ENCODE measurements around the gene GNAI2. TPM values are rescaled to one million over a fixed set of nuclear protein-coding genes. Genes with fewer than 3 reads are reported as not detected.

The GNAI2 gene
- polyA plus RNA-seq, 1 donor (not counting 4 experiments of a cell fraction or from before 2014, with no cell fraction given), result 268 TPM

GRCh38 chr3:50211930-50212329 is 24.1 kb upstream of the GNAI2 start:
- Histone ChIP-seq H3K9ac (ENCODE audit: control insufficient read depth, extremely low read depth, insufficient read depth, low read length) (no peak overlapping the region), H3K4me2 (ENCODE audit: control insufficient read depth, extremely low read depth, insufficient read depth, low read depth, low read length) (no peak overlapping the region), H3K4me1 (ENCODE audit: control insufficient read depth, extremely low read depth, insufficient read depth, low read length) (peaks cover under 1% of the 10 kb centered on the region), H3K27me3 (ENCODE audit: control insufficient read depth, extremely low read depth, insufficient read depth, low read length) (peaks cover 15% of the 10 kb centered on the region), H3K27ac (ENCODE audit: control insufficient read depth, insufficient read depth, low read length) (no peak overlapping the region), H3K4me3 (ENCODE audit: control insufficient read depth in 2 of 3, extremely low read depth in 1 of 3, insufficient read depth in 2 of 3, low read depth in 1 of 3, low read length in 3 of 3) (no peak overlapping the region), H3K79me2 (ENCODE audit: control insufficient read depth, insufficient read depth, low read length) (no peaks in the 10 kb centered on the region), H2AFZ (ENCODE audit: control insufficient read depth, low read length) (no peak overlapping the region), H4K20me1 (ENCODE audit: control insufficient read depth, extremely low read depth, insufficient read depth, low read length) (no peaks in the 10 kb centered on the region), H3K36me3 (ENCODE audit: control insufficient read depth in 2 of 2, extremely low read depth in 1 of 2, insufficient read depth in 2 of 2, low read length in 2 of 2) (no peaks in the 10 kb centered on the region), H3K9me3 (ENCODE audit: control insufficient read depth, low read depth, low read length) (no peaks in the 10 kb centered on the region), H3K9me1 (ENCODE audit: control insufficient read depth, extremely low read depth, insufficient read depth, low read length) (no peaks in the 10 kb centered on the region)
- FAIRE-seq (no peak), DNase-seq (ENCODE audit: low read depth, low spot score) (no peak)
- dilution Hi-C loops (cut with MboI; ENCODE audit: extremely low pct_ligation_motif_present, low sequenced_read_pairs), result no loop called here
- TF ChIP-seq EZH2 (IDR thresholded peaks at IDR 0.05; ENCODE audit: low read length) (no peak), CTCF (optimal IDR thresholded peaks at IDR 0.05 in 1 of 3, IDR thresholded peaks at IDR 0.05 in 1 of 3, conservative IDR thresholded peaks at IDR 0.05 in 1 of 3; ENCODE audit: extremely low read depth in 1 of 3, insufficient read depth in 2 of 3, low read length in 3 of 3) (no peak)

GRCh38 chr3:50212502-50212901 is 23.5 kb upstream of the GNAI2 start:
- no peak for DNase-seq (ENCODE audit: low read depth, low spot score)
- Histone ChIP-seq H3K4me1 (ENCODE audit: control insufficient read depth, extremely low read depth, insufficient read depth, low read length) (peaks cover 6% of the 10 kb centered on the region), H3K27ac (ENCODE audit: control insufficient read depth, insufficient read depth, low read length) (no peak overlapping the region), H3K36me3 (ENCODE audit: control insufficient read depth in 2 of 2, extremely low read depth in 1 of 2, insufficient read depth in 2 of 2, low read length in 2 of 2) (no peaks in the 10 kb centered on the region), H4K20me1 (ENCODE audit: control insufficient read depth, extremely low read depth, insufficient read depth, low read length) (no peaks in the 10 kb centered on the region), H2AFZ (ENCODE audit: control insufficient read depth, low read length) (no peak overlapping the region), H3K4me3 (ENCODE audit: control insufficient read depth in 2 of 3, extremely low read depth in 1 of 3, insufficient read depth in 2 of 3, low read depth in 1 of 3, low read length in 3 of 3) (no peak overlapping the region), H3K9ac (ENCODE audit: control insufficient read depth, extremely low read depth, insufficient read depth, low read length) (no peak overlapping the region), H3K27me3 (ENCODE audit: control insufficient read depth, extremely low read depth, insufficient read depth, low read length) (peaks cover 12% of the 10 kb centered on the region), H3K79me2 (ENCODE audit: control insufficient read depth, insufficient read depth, low read length) (no peaks in the 10 kb centered on the region), H3K9me1 (ENCODE audit: control insufficient read depth, extremely low read depth, insufficient read depth, low read length) (no peaks in the 10 kb centered on the region), H3K4me2 (ENCODE audit: control insufficient read depth, extremely low read depth, insufficient read depth, low read depth, low read length) (no peak overlapping the region), H3K9me3 (ENCODE audit: control insufficient read depth, low read depth, low read length) (no peaks in the 10 kb centered on the region)
- TF ChIP-seq CTCF (optimal IDR thresholded peaks at IDR 0.05 in 1 of 3, IDR thresholded peaks at IDR 0.05 in 1 of 3, conservative IDR thresholded peaks at IDR 0.05 in 1 of 3; ENCODE audit: extremely low read depth in 1 of 3, insufficient read depth in 2 of 3, low read length in 3 of 3) (no peak), EZH2 (IDR thresholded peaks at IDR 0.05; ENCODE audit: low read length) (no peak)
- no peak for FAIRE-seq
- dilution Hi-C loops (cut with MboI; ENCODE audit: extremely low pct_ligation_motif_present, low sequenced_read_pairs), result no loop called here
